ENCODE results near the gene DAD1.

DAD1 gene

DNA sequence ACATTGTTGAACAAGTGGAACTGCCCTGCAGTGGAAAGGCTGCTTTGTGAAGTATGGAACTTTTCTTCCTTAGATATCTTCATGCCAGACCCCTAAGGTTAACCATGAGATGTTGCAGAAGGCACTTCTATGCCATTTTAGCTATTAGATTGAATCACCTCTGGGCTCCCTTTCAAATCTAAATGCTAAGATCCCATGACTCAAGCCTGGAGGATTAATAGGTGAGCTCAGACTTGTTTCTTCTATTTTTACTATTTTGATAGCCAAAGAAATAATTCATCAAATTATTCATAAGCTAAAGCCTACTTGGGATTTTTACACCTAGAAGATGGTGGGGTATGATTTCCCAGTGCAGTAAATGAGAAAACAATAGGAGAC is 64.3 kb downstream of the DAD1 start:
- Mint-ChIP-seq H3K4me3 (no peak overlapping the region), H3K27ac (peak overlapping the region; percentile 24), H3K9me3 (no peaks in the 10 kb centered on the region), H3K4me1 (ENCODE audit: low read depth) (peaks cover 19% of the 10 kb centered on the region), H3K27me3 (peaks cover 8% of the 10 kb centered on the region), H3K36me3 (ENCODE audit: low read depth) (no peaks in the 10 kb centered on the region)
- intact Hi-C loops (cut with micrococcal nuclease) = no loop called here

DNA sequence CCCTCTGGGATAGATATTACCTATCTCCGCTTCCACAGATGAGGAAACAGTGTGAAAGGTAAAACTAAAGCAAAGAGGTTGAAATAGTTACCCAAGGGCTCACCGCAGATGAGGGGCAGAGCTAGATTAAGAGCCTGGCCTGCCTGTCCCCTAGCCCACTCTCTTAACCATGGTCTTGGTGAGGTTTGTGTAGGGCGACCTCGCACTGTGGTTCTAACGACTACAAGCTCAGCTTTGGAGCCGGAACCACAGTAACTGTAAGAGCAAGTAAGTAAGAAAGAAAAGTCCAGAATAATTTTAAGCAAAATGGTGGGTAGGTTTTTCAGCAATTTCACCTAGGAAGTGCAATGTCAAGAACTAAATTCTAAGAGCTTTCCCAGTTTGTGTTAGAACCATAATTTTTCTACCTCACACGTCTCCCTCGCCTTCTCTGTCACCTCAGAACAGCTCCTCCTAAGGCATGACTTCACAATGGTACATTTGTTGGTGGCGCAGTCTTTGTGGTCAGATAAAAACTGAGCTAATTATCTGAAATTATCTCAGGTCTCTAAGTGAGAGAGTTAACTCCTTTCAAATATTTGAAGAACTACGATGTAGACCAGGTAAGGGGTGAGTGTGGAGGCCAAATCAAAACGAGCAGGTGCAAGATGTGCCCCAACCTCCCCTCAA is 64.8 kb downstream of the DAD1 start:
- peaks cover 8% of the 10 kb centered on the region for H3K27me3 Mint-ChIP-seq
- no peak overlapping the region for H3K4me3 Mint-ChIP-seq
- no peak overlapping the region for H3K27ac Mint-ChIP-seq
- intact Hi-C loops (cut with micrococcal nuclease) = no loop called here
- no peaks in the 10 kb centered on the region for H3K36me3 Mint-ChIP-seq (ENCODE audit: low read depth)
- H3K4me1 Mint-ChIP-seq (ENCODE audit: low read depth) = peaks cover 19% of the 10 kb centered on the region
- H3K9me3 Mint-ChIP-seq = no peaks in the 10 kb centered on the region

DNA sequence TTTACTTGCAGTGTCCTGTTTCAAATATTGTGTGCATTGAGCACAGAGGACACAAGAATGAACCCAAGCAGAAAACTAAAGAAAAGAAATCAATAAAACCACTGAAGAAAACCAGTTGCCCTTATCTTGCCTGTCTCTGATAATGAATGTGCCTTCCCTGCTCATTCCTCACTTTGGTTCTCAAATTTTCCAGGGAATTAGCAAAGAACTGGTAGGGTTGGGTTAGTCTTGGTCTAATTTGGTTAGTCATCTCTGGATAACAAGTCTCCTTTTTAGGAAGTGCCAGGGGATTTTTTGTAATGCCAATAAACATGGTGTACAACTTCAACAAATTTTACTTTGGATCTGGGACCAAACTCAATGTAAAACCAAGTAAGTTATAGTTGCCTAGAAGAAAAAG is 65.7 kb downstream of the DAD1 start:
- peaks cover 8% of the 10 kb centered on the region for H3K27me3 Mint-ChIP-seq
- no peaks in the 10 kb centered on the region for H3K9me3 Mint-ChIP-seq
- H3K4me3 Mint-ChIP-seq = no peak overlapping the region
- intact Hi-C loops (cut with micrococcal nuclease) = no loop called here
- peaks cover 19% of the 10 kb centered on the region for H3K4me1 Mint-ChIP-seq (ENCODE audit: low read depth)
- H3K27ac Mint-ChIP-seq = no peak overlapping the region
- H3K36me3 Mint-ChIP-seq (ENCODE audit: low read depth) = no peaks in the 10 kb centered on the region

DNA sequence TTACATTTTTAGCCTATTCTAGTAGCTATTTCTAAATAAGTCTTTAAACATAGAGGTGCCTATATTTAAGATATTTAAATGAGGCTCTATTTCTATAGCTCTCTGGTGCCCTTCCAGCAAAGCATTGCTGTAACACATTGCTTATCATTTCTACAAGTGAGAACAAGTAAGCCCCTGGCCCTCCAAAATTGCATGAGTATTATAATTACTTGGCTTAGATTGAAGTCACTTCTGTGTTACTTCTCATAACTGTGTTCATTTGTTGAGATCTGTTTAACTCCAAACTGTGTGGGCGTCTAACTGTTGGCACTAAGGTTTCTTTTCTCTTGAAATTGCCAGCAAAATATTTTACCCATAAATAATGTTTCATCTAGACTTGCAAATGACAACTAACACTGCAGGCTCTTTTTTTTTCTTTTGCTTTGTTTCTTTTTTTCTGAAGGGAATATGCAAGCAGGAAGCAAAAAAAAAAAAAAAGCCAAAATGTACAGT is 66.5 kb downstream of the DAD1 start:
- Mint-ChIP-seq H3K36me3 (ENCODE audit: low read depth) (no peaks in the 10 kb centered on the region), H3K4me3 (no peak overlapping the region), H3K27ac (no peak overlapping the region), H3K9me3 (no peaks in the 10 kb centered on the region), H3K4me1 (ENCODE audit: low read depth) (peaks cover 19% of the 10 kb centered on the region), H3K27me3 (peaks cover 8% of the 10 kb centered on the region)
- intact Hi-C loops (cut with micrococcal nuclease) = no loop called here

DNA sequence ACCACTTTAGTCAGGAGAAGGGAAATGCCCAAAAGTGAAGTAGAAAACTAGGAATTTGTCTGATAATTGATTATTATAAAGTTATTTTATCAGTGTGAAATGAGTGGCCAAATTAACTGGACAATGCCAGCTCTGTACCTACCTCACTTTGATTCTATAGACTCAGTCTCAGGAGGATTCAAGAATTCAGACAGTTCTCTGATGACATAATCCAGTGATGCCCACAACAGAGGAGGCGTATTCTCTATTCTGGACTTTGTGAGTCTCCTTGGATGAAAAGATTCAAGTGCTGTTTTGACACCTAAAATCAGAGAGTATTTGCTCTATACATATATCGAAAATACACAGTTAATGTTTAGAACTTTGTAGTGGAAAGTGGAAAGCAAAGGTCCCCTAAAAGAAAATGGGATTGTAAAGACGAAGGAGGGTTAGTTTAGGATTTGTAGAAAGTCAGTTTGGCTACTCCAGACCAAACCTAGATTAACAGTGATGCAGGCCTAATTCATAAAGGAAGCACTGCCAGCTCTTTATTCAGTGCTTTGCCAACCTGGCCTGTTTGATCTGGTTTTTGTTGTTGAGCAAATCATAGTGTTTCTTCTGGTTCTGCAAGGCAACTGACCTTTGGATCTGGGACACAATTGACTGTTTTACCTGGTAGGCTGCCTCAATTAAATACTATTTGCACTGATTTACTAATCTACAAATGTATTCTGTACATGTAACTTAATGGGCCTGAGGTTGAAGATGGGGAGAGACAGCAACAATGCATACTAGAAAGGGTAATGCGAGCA is 67.4 kb downstream of the DAD1 start:
- no peak overlapping the region for H3K4me3 Mint-ChIP-seq
- no peak overlapping the region for H3K27ac Mint-ChIP-seq
- no peaks in the 10 kb centered on the region for H3K36me3 Mint-ChIP-seq (ENCODE audit: low read depth)

DNA sequence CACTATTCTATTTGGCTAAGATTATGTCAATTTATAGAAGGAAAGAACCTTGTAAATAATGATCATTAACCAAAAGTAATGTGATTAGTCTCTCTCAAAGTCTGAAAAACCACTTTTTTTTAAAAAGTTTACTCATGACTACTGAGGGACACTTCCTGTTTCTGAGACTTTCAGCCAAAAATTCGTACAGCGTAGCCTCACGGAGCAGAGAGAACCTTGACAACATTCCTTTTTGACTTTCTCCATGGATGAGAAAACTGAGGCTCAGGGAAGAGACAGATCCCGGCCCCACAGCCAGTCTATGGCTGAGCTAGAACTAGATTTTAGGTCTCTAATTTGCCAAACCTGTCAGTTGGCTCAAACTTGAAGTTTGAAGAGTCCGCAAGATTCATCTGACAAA is 68.2 kb downstream of the DAD1 start:
- Mint-ChIP-seq H3K27me3 (peaks cover 8% of the 10 kb centered on the region), H3K9me3 (no peaks in the 10 kb centered on the region), H3K4me3 (no peak overlapping the region), H3K27ac (no peak overlapping the region), H3K36me3 (ENCODE audit: low read depth) (no peaks in the 10 kb centered on the region), H3K4me1 (ENCODE audit: low read depth) (peaks cover 18% of the 10 kb centered on the region)
- intact Hi-C loops (cut with micrococcal nuclease) = no loop called here

More for the DNA sequence above, 67.4 kb downstream of the DAD1 start:
- intact Hi-C loops (cut with micrococcal nuclease) = no loop called here
- Mint-ChIP-seq H3K4me1 (ENCODE audit: low read depth) (peaks cover 19% of the 10 kb centered on the region), H3K9me3 (no peaks in the 10 kb centered on the region), H3K27me3 (peaks cover 8% of the 10 kb centered on the region)

DNA sequence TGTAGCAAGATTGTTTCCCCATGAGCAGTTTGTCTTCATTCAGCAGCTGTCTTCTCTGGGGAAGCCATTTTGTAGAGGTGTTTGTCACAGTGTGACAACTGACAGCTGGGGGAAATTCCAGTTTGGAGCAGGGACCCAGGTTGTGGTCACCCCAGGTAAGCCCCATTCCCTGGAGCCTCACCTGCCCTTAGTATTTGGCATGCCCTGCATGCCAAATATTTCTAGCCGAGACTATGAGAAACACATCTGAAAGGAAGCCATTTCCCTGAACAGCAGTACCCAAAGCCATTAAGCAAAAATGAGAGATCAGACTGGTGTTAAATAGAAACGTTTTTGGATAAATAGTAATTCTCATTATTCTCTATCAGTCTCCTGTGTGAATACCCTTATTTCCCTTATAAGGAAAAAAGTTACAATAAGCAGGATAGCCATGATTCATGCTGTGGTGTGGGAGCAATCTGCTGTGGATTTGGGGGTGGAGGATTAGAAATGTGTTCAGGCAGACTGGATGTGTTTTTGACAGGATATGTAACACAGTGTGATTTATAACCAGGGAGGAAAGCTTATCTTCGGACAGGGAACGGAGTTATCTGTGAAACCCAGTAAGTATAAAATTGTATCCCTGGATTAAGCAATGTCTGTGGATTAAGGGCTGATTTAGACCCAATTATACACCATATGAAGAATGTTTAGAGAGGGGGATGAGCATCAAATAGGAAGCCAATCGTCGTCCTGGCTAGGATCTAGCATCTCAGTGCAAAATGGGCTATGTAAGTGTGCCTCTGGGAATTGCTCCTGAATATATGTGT is 68.9 kb downstream of the DAD1 start:
- Mint-ChIP-seq H3K27ac (no peak overlapping the region), H3K4me1 (ENCODE audit: low read depth) (peaks cover 12% of the 10 kb centered on the region), H3K36me3 (ENCODE audit: low read depth) (no peaks in the 10 kb centered on the region), H3K9me3 (no peaks in the 10 kb centered on the region), H3K27me3 (peaks cover 5% of the 10 kb centered on the region), H3K4me3 (no peak overlapping the region)
- intact Hi-C loops (cut with micrococcal nuclease) = no loop called here

DNA sequence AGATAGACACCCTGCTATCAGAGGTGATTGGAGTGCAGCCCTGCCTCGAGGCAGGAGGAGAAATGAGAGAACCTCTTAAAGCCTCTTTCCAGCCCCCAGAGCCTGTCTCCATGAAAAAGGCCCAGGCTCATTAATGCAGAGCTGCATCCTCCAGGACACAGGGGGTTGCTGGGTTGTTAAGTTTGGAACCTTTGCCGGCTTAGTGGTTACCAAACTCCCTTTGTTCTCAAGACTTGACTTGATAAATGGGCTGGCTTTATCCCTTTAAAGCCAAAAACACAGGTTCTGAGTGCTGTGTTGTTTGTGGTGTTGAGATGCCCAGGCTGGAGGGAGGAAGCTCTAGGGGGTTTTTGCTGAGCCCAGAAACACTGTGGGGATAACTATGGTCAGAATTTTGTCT is 71.0 kb downstream of the DAD1 start:
- H3K27me3 Mint-ChIP-seq = peaks cover 3% of the 10 kb centered on the region
- H3K9me3 Mint-ChIP-seq = no peaks in the 10 kb centered on the region
- intact Hi-C loops (cut with micrococcal nuclease) = no loop called here
- H3K4me1 Mint-ChIP-seq (ENCODE audit: low read depth) = peaks cover 12% of the 10 kb centered on the region
- H3K27ac Mint-ChIP-seq = no peak overlapping the region
- H3K36me3 Mint-ChIP-seq (ENCODE audit: low read depth) = no peaks in the 10 kb centered on the region
- no peak overlapping the region for H3K4me3 Mint-ChIP-seq

DNA sequence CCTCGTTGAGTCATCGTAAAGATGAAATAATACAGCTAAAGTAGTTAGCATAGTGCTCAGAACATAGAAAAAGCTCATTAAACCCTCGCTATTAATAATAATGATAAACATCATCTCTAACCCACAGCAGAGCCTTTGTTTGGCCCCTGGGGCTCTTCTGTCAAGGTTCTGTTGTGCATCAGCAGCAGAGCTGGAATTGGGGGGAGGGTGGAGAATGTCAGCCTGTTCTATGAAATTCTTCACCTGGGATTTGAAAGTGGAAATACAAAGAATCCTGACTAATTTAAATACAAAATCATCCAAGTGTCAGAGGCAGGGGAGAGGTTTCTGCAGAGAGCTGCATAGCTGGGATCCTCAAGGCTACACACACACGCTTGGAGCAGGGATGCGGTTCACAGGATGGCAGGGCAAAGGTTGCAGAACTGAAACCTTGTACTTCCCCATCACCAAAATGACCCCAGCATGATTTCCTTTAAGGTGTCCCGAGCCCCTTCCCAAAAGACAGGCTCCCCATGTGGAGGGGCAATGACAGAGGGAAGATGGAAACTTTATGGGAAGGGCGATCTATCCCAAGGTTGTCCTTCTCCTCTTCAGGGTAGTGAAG is 71.8 kb downstream of the DAD1 start:
- Mint-ChIP-seq H3K9me3 (no peaks in the 10 kb centered on the region), H3K4me3 (no peak overlapping the region), H3K27ac (no peak overlapping the region), H3K27me3 (peaks cover 3% of the 10 kb centered on the region), H3K4me1 (ENCODE audit: low read depth) (peaks cover 19% of the 10 kb centered on the region), H3K36me3 (ENCODE audit: low read depth) (no peaks in the 10 kb centered on the region)
- intact Hi-C loops (cut with micrococcal nuclease) = no loop called here

DNA sequence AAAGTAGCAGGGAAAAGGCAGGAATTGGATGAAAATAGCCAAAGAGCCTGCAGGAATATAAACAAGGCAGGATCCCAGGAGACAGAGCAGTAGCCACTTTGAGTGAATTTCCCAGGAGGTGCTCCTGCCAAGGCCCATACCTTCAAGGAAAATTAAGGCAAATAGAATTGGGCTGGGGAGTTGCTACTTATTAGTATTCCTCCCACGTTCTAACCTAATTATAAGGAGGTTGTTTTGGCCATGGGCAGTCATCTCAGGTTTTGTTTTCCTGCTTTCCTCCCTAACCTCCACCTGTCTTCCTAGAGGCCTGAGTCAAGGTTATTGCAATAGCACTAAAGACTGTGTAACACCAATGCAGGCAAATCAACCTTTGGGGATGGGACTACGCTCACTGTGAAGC is 73.1 kb downstream of the DAD1 start:
- no peaks in the 10 kb centered on the region for H3K9me3 Mint-ChIP-seq
- intact Hi-C loops (cut with micrococcal nuclease) = no loop called here
- H3K4me1 Mint-ChIP-seq (ENCODE audit: low read depth) = peaks cover 19% of the 10 kb centered on the region
- no peak overlapping the region for H3K27ac Mint-ChIP-seq
- H3K27me3 Mint-ChIP-seq = peaks cover 2% of the 10 kb centered on the region
- H3K4me3 Mint-ChIP-seq = no peak overlapping the region
- no peaks in the 10 kb centered on the region for H3K36me3 Mint-ChIP-seq (ENCODE audit: low read depth)

All from dendritic cell treated with granulocyte-macrophage colony-stimulating factor and Interleukin-4, amounts not matched to agents 40 ng/mL and 50 ng/mL, for 4 days (primary cell).